Measurements from ENCODE around the gene MYLK. TPM values are rescaled to one million over a fixed set of nuclear protein-coding genes. Genes with fewer than 3 reads are reported as not detected.

Gene MYLK
- total and polyA plus RNA-seq, 11 donors = 3.2 to 20.7 (median 12.4) TPM

DNA sequence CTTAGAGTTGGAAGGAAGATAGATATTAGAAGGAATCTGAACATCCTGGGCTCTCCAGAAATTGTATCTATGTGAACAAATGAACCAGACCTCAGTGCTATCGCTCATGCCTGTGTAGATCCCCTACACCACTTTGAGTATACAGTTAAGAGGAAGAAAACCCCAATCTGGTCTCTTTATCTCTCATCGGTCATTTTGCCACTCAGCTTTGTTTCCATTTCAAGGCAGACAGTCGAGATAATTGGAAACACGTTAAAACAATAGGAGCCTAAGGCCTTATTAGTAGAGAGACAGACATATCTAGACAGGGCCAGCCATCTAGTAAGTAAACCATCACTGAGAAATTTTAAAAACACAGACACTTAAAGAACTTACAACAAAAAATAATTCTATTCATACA, 101.6 kb downstream of the MYLK start:
- peaks cover 0 to 8% (median 0%) of the 10 kb centered on the region in 12 donors for H3K4me1 ChIP-seq
- no peak overlapping the region for H3K27ac ChIP-seq
- 61 to 65% (median 63%) methylated on average over 4 of the region's 4 CpGs for WGBS, 4 donors
- H3K27me3 ChIP-seq = no peaks in the 10 kb centered on the region
- intact Hi-C loops (cut with DNase I) = no loop called here
- ATAC-seq = no peak
- no peak for TF ChIP-seq POLR2A (IDR thresholded peaks at IDR 0.05)
- TF ChIP-seq, protein P1, sequence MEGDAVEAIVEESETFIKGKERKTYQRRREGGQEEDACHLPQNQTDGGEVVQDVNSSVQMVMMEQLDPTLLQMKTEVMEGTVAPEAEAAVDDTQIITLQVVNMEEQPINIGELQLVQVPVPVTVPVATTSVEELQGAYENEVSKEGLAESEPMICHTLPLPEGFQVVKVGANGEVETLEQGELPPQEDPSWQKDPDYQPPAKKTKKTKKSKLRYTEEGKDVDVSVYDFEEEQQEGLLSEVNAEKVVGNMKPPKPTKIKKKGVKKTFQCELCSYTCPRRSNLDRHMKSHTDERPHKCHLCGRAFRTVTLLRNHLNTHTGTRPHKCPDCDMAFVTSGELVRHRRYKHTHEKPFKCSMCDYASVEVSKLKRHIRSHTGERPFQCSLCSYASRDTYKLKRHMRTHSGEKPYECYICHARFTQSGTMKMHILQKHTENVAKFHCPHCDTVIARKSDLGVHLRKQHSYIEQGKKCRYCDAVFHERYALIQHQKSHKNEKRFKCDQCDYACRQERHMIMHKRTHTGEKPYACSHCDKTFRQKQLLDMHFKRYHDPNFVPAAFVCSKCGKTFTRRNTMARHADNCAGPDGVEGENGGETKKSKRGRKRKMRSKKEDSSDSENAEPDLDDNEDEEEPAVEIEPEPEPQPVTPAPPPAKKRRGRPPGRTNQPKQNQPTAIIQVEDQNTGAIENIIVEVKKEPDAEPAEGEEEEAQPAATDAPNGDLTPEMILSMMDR (IDR thresholded peaks at IDR 0.05) = no peak
- no peaks in the 10 kb centered on the region for H3K36me3 ChIP-seq
- no peak overlapping the region for H3K4me3 ChIP-seq
- no peaks in the 10 kb centered on the region for H3K9me3 ChIP-seq
- DNase-seq = no peak

DNA sequence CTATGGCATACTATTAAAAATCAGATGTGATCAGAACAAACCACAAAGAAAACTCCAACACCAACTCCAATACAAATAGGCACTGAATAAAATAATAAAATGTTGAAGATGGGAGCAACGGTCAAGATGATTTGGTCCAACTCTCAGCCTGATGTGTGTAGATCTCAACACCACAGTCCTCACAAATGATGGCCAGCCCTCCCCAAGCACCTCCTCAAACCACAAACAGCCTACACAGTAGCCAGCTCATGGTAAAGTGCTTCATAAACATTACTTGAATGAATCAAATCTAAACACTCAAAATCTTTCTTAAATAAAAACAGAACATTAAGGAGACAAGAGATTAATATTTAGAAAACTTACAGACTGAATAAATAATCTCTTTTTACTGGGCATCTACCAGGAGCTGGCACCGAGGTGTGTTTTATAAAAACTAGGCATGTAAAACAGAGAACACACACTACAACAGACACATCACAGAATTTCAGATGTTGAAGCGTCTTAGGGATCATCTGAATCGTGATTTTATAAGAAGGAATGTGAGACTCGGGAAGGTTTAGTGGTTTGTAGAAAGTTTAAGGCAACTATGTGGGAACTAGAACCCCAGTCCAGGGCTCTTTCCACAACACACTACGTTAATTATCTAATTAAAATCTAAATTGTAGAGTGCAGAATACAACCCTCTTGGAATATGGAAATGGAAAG, 102.4 kb downstream of the MYLK start:
- H3K36me3 ChIP-seq = no peaks in the 10 kb centered on the region
- intact Hi-C loops (cut with DNase I) = no loop called here
- no peaks in the 10 kb centered on the region for H3K9me3 ChIP-seq
- no peak overlapping the region for H3K4me3 ChIP-seq
- no peak for TF ChIP-seq POLR2A (IDR thresholded peaks at IDR 0.05)
- TF ChIP-seq, protein P1 (IDR thresholded peaks at IDR 0.05) = no peak
- ATAC-seq (no peak), DNase-seq (no peak)
- peaks cover 0 to 8% (median 0%) of the 10 kb centered on the region in 12 donors for H3K4me1 ChIP-seq
- no peaks in the 10 kb centered on the region for H3K27me3 ChIP-seq
- no peak overlapping the region for H3K27ac ChIP-seq
- WGBS, 4 donors = 91 to 93% (median 92%) methylated on average over 6 of the region's 6 CpGs

DNA sequence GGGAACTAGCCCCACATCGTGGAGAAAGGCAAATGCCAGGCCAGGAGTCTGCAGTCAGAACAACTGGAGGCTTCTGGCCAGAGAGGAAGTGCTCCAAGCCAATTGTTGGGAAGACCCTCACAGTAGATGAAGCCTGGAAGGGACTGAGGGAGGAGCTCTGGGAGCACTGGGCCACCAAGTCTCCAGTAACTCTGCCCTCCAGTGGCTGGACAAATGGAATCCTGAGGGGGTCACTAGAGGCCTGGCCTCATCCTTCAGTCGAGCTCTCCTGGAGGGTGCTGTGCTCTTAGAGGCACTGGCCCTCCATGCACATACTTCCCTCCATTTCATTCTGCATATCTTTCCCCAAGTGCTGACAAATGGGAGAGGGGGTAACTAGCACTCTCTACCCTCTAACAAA, 103.0 kb downstream of the MYLK start:
- H3K36me3 ChIP-seq = no peaks in the 10 kb centered on the region
- TF ChIP-seq, protein P1 (IDR thresholded peaks at IDR 0.05) = no peak
- TF ChIP-seq POLR2A (IDR thresholded peaks at IDR 0.05) = no peak
- intact Hi-C loops (cut with DNase I) = no loop called here
- H3K27ac ChIP-seq = peak overlapping the region in 1 of 12 donors; percentile 28
- WGBS, 4 donors = 63 to 75% (median 74%) methylated on average over 2 of the region's 2 CpGs
- ATAC-seq (no peak), DNase-seq (no peak)
- H3K4me1 ChIP-seq = peaks cover 0 to 8% (median 0%) of the 10 kb centered on the region in 12 donors
- H3K4me3 ChIP-seq = no peak overlapping the region
- H3K27me3 ChIP-seq = no peaks in the 10 kb centered on the region
- H3K9me3 ChIP-seq = no peaks in the 10 kb centered on the region

DNA sequence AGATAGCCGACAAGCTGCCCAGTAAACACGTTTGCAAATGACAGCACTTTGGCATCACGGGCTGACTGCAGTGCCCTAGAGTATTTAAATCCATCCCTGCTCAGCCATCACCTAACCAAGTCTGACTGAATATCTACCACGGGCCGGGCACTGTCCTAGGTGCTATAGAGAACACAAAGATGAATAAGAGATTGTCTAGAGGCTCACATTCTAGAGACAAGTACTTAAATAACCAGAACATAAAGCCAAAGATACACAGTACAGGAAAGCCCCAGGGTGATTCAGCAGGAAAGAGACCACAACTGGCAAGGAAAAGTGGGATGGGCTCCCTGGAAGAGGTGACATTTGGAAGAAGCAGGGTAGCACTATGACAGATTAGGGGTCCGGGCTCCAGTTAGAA, 103.5 kb downstream of the MYLK start:
- H3K4me1 ChIP-seq = peaks cover 0 to 8% (median 0%) of the 10 kb centered on the region in 12 donors

More for the DNA sequence above, 103.5 kb downstream of the MYLK start:
- peak overlapping the region in 1 of 12 donors; percentile 28 for H3K27ac ChIP-seq
- 79 to 86% (median 85%) methylated on average over 6 of the region's 6 CpGs for WGBS, 4 donors
- ATAC-seq (no peak), DNase-seq (no peak)
- no peaks in the 10 kb centered on the region for H3K27me3 ChIP-seq
- intact Hi-C loops (cut with DNase I) = no loop called here
- no peaks in the 10 kb centered on the region for H3K9me3 ChIP-seq
- H3K36me3 ChIP-seq = no peaks in the 10 kb centered on the region
- no peak overlapping the region for H3K4me3 ChIP-seq
- TF ChIP-seq, protein P1 (IDR thresholded peaks at IDR 0.05) = no peak
- TF ChIP-seq POLR2A (IDR thresholded peaks at IDR 0.05) = no peak
